Body of pancreas (tissue), 4 donors: ENCODE results near the gene C6orf52.

Experiments used
- POLR2A ChIP-seq, 3 donors: fragments of 450-650 bp; IDR thresholded peaks; one replicate each; pipeline ENCODE4 v1.6.1; 2016; ENCODE audit warnings: antibody characterized with exemption in 3 of 3, mild to moderate bottlenecking in 2 of 3
- TF ChIP-seq, protein P1 (sequence below), 7 experiments: fragments of 450-650 bp in 4 of 7; fragments of 200-600 bp in 3 of 7; sonication (generic) in 3 of 7; IDR thresholded peaks; one replicate each; pipeline ENCODE4 v1.5.1; 2016 to 2019; ENCODE audit warnings: antibody characterized with exemption in 7 of 7

DNA sequence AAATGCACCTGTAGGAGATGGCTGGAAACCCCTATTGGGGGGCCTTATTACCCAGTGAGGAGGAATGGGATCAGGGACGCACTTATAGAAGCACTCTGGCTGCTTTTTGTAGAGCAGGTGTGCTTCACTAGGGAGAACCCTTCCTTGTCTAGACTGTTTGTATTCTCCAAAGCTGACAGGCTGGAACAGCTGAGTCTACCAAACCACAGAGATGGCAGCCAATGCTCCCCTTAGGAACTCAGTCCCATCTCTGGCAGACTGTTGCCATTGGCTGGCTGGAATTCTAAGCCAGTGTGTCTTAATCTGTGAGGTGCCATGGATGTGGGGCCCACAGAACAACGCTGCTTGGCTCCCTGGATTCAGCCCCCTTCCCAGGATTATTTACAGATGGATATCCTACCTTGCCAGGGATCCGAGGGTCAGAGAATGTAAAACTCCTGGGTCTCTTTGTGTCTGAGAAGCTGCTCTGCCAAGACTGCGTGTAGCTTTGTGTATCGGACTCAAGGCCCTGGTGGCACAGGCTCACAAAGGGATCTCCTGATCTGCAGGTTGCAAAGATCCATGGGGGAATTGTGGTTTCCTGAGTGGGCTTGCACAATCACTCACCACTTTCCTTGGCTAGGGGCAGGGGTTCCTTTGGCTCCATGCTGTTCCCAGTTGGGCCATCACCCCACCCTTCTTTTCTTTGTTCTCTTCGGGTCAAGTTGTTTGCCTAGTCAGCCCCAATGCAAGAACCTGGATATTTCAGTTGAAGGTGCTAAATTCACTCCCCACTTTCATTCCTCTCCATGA lies 26.1 kb downstream of the C6orf52 start:
- no peak for TF ChIP-seq POLR2A (IDR thresholded peaks at IDR 0.05)
- TF ChIP-seq, protein P1, sequence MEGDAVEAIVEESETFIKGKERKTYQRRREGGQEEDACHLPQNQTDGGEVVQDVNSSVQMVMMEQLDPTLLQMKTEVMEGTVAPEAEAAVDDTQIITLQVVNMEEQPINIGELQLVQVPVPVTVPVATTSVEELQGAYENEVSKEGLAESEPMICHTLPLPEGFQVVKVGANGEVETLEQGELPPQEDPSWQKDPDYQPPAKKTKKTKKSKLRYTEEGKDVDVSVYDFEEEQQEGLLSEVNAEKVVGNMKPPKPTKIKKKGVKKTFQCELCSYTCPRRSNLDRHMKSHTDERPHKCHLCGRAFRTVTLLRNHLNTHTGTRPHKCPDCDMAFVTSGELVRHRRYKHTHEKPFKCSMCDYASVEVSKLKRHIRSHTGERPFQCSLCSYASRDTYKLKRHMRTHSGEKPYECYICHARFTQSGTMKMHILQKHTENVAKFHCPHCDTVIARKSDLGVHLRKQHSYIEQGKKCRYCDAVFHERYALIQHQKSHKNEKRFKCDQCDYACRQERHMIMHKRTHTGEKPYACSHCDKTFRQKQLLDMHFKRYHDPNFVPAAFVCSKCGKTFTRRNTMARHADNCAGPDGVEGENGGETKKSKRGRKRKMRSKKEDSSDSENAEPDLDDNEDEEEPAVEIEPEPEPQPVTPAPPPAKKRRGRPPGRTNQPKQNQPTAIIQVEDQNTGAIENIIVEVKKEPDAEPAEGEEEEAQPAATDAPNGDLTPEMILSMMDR (IDR thresholded peaks at IDR 0.05), result no peak
